Aorta (tissue), 5 donors: ENCODE data around the gene QSOX2. TPM values are rescaled to one million over a fixed set of nuclear protein-coding genes. Genes with fewer than 3 reads are reported as not detected.

Source experiments
- ATAC-seq: fragments of 200-7000 bp; cut with Tn5 transposase; one replicate; pipeline ENCODE4 v1.9.1; 2022; ENCODE audit warnings: moderate library complexity; ENCODE audit not compliant: low FRiP score
- DNase-seq, 2 donors: peaks; one replicate each; pipeline ENCODE4 v3.0.0-alpha.2; 2020
- H3K27ac ChIP-seq, 2 donors: one replicate each; pipeline ENCODE4 v1.5.1; 2013; ENCODE audit warnings: low read length in 2 of 2, mild to moderate bottlenecking in 2 of 2, moderate library complexity in 2 of 2, control low read depth in 1 of 2, inconsistent platforms in 1 of 2, low read depth in 1 of 2
- H3K27me3 ChIP-seq, 2 donors: one replicate each; pipeline ENCODE4 v1.6.1; 2013; ENCODE audit warnings: control low read depth in 1 of 2, low read length in 1 of 2, mild to moderate bottlenecking in 1 of 2, moderate library complexity in 1 of 2; ENCODE audit not compliant: insufficient read depth in 2 of 2, control insufficient read depth in 1 of 2
- H3K36me3 ChIP-seq, 2 donors: one replicate each; pipeline ENCODE4 v1.6.1; 2013; ENCODE audit warnings: control low read depth in 1 of 2, low read length in 1 of 2, mild to moderate bottlenecking in 1 of 2; ENCODE audit not compliant: insufficient read depth in 2 of 2, control insufficient read depth in 1 of 2
- H3K4me1 ChIP-seq, 2 donors: one replicate each; pipeline ENCODE4 v1.6.1; 2013; ENCODE audit warnings: low read length in 2 of 2, control low read depth in 1 of 2, mild to moderate bottlenecking in 1 of 2, moderate library complexity in 1 of 2; ENCODE audit not compliant: insufficient read depth in 2 of 2, control insufficient read depth in 1 of 2
- H3K4me3 ChIP-seq, 2 donors: one replicate each; pipeline ENCODE4 v1.5.1; 2013; ENCODE audit warnings: low read length in 2 of 2, control low read depth in 1 of 2, mild to moderate bottlenecking in 1 of 2
- H3K9me3 ChIP-seq: one replicate; pipeline ENCODE4 v1.6.1; 2013; ENCODE audit warnings: mild to moderate bottlenecking, low read length; ENCODE audit not compliant: control insufficient read depth
- whole genome bisulfite sequencing, 2 donors: extraction: QIAGEN DNeasy Blood & Tissue Kit; methylation state at CpG; one replicate each; pipeline ENCODE4 v1.1.7; 2013; 5-methylcytosine and 5-hydroxymethylcytosine counted together
- intact Hi-C, 2 donors: fragments of 100-400 bp; cut with DNase I; formaldehyde crosslinking; loops; one replicate each; pipeline versions ENCODE4 v1.14.2 to v1.15.0; 2022
- polyA plus RNA-seq, 2 donors: library from polyadenylated mRNA; stranded (reverse); fragments of 200-250 nt; gene quantifications; one replicate each; pipeline ENCODE4 v1.2.3, GENCODE V29; 2013
- total RNA-seq, 2 donors: library from RNA; stranded (reverse); fragmentation: NEBNext Ultra II Directional; extraction: Animal tissue kit (Norgen Biotek cat#: 25700); gene quantifications; one replicate each; pipeline ENCODE4 v1.2.1, GENCODE V29; 2021
- donor health status: healthy with polysubstance abuse.
- donor health status: Bipolar disorder and iron deficiency.
- donor health status: DM: no; HTN: no; CAD: no.
- donor health status: DM: no; HTN: no; CAD: no.
- donor health status: DM: yes; HTN: yes; CAD: no.

The QSOX2 gene
- total and polyA plus RNA-seq, 4 donors: 1.0 to 7.9 (median 6.3) TPM

DNA sequence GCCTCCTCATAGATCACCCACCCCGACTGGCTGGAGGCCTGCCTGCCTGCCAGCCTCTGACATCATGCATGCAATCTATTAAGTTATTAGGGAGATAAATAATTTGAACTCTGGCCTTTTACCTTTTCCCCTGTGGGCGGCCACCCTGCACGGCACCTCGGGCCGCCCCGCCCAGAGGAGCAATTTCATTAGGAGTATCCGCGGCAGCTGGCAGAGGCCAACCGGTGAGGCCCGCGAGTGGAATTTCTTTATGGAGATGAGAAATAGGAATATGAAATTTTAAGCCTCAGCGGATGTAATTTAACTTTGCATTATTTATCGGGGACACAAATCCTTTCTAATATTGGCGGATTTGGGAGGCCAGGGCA lies 63.2 kb downstream of the QSOX2 start:
- no peak for DNase-seq
- H3K36me3 ChIP-seq: no peaks in the 10 kb centered on the region
- intact Hi-C loops: no loop called here
- no peaks in the 10 kb centered on the region for H3K4me1 ChIP-seq
- no peaks in the 10 kb centered on the region for H3K27me3 ChIP-seq
- WGBS, 2 donors: 85 to 86% methylated on average over 14 of the region's 14 CpGs
- no peak for ATAC-seq
- H3K9me3 ChIP-seq: no peaks in the 10 kb centered on the region
- H3K27ac ChIP-seq: no peak overlapping the region
- no peak overlapping the region for H3K4me3 ChIP-seq

DNA sequence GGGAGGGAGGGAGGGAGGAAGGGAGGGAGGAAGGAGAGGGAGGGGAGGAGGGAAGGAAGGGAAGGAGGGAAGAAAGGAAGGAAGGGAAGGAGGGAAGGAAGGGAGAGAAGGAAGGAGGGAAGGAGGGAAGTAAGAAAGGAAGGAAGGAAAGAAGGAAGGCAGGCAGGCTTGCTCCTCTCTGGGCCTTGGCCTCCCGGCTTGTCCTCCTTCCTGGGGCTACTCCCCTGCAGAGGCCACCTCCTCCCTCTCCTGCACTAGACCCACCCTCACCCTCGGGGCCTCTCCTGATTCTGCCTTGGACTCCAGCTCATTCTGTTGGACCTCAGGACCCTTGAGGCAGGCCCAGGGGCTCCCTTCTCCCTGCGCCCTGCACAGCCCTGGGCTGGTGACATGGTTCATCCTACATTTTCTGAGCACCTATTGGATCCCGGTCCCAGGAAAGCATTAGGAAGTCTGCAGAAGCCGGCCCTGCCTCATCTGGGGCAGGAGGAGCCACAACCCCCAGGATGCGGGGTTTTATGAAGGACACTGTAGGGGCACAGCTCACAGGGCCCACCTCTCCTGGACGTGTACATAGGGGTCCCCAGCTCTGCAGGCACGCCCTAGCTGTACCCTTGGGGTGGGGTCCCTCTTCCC lies 63.7 kb downstream of the QSOX2 start:
- intact Hi-C loops: no loop called here
- Histone ChIP-seq H3K36me3 (no peaks in the 10 kb centered on the region), H3K27me3 (no peaks in the 10 kb centered on the region), H3K9me3 (no peaks in the 10 kb centered on the region), H3K27ac (no peak overlapping the region), H3K4me1 (no peaks in the 10 kb centered on the region), H3K4me3 (no peak overlapping the region)
- no peak for ATAC-seq
- DNase-seq: no peak
- 80 to 89% methylated on average over 7 to 8 of the region's 8 CpGs for WGBS, 2 donors

DNA sequence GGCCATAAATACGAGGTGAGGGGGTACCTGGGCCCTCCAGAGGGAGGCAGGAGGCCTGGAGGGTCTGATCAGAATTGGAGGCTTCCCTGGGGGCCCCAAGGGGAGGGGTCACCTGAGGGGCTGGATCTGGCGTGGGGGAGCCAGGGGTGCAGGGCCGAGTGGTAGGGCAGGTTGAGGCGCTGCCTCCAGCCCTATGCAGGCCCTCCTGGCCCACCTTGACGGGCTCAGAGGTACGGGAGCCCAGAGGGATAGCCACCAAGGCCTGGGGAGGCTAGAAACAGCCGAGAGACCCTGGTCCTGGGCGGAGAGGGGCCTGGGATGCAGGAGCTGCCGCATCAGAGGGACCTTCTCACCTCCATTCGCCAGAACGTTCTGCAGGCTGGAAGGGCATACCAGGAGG lies 65.0 kb downstream of the QSOX2 start:
- DNase-seq (no peak), ATAC-seq (no peak)
- intact Hi-C loops: no loop called here
- no peak overlapping the region for H3K4me3 ChIP-seq
- no peaks in the 10 kb centered on the region for H3K36me3 ChIP-seq
- no peak overlapping the region for H3K27ac ChIP-seq
- H3K9me3 ChIP-seq: no peaks in the 10 kb centered on the region
- no peaks in the 10 kb centered on the region for H3K4me1 ChIP-seq
- no peaks in the 10 kb centered on the region for H3K27me3 ChIP-seq
- WGBS, 2 donors: 91 to 94% methylated on average over 11 of the region's 11 CpGs

DNA sequence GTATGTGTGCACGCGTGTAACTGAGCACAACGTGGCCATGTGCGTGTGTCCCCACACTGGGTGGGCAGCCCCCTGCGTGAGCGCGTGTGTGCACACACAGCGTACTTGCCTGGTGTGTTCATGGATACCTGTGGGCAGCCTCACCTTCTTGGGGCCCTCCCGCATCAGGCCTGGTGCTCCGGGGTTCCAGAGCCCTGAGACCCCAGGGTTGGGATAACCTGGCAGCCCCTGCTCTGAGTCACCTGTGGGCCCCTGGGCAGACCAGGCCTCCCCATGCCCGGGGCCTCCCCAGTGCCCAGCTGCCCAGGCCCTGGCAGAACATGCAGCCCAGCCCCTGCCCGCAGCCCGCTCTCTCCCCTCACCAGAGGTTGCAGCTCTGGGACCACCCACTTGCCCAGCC lies 65.9 kb downstream of the QSOX2 start:
- no peaks in the 10 kb centered on the region for H3K27me3 ChIP-seq
- H3K4me3 ChIP-seq: no peak overlapping the region
- H3K4me1 ChIP-seq: no peaks in the 10 kb centered on the region
- no peak for ATAC-seq
- no peaks in the 10 kb centered on the region for H3K9me3 ChIP-seq
- H3K36me3 ChIP-seq: no peaks in the 10 kb centered on the region
- WGBS, 2 donors: 95 to 98% methylated on average over 13 of the region's 13 CpGs
- no peak for DNase-seq
- intact Hi-C loops: loop anchor here in 1 of 2 donors (10.0 kb wide), 1 partner anchor 105 kb away; no protein-coding TSS in a partner anchor
- H3K27ac ChIP-seq: no peak overlapping the region

DNA sequence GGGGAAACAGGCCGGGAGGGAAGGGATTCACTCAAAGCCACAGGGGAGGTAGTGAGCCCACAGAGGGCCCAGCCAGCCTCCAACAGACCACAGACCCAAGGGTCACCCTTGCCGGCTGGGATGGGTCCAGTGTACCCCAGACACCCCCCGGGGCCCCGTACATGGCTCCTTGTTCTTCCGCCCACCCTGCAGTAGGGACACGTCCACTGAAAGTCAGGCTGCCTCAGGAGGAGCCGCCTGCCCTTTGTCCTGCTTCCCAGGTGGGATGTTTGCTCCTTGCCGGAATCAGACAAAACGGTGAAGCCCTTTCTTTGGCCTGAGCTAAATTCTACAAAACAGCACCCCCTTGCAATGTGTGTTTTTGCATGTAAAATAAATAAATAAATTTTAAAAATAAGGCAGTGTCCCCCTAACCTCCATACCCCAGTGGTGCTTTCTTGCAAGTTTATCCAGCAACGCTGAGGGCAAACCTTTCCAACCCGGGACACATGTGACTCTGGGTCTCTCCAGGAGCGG lies 66.5 kb downstream of the QSOX2 start:
- Histone ChIP-seq H3K4me3 (no peak overlapping the region), H3K27ac (no peak overlapping the region), H3K9me3 (no peaks in the 10 kb centered on the region), H3K36me3 (no peaks in the 10 kb centered on the region), H3K27me3 (no peaks in the 10 kb centered on the region), H3K4me1 (no peaks in the 10 kb centered on the region)
- no peak for ATAC-seq
- 82 to 86% methylated on average over 12 of the region's 12 CpGs for WGBS, 2 donors
- DNase-seq: no peak
- intact Hi-C loops: loop anchor here in 1 of 2 donors (10.0 kb wide), 1 partner anchor 106 kb away; no protein-coding TSS in a partner anchor

DNA sequence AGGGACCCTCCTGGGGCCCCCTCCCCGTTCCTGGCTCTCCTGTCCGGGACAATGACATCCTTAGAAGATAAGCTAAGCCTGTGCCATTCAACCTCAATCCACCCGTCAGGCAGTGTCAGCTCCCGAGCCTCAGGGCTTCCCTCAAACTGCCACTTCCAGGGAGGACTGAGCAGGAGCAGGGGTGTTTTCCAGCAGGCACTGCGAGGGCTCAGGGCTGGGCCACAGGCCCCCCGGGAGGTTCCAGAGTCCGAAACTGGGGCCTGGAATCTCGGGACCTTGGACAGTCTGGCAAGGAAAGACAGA lies 66.9 kb downstream of the QSOX2 start:
- no peaks in the 10 kb centered on the region for H3K4me1 ChIP-seq
- no peaks in the 10 kb centered on the region for H3K9me3 ChIP-seq
- DNase-seq (no peak), ATAC-seq (no peak)
- no peaks in the 10 kb centered on the region for H3K27me3 ChIP-seq
- H3K4me3 ChIP-seq: no peak overlapping the region
- intact Hi-C loops: loop anchor here in 1 of 2 donors (10.0 kb wide), 1 partner anchor 106 kb away; no protein-coding TSS in a partner anchor
- WGBS, 2 donors: 68 to 70% methylated on average over 8 of the region's 8 CpGs
- no peaks in the 10 kb centered on the region for H3K36me3 ChIP-seq
- H3K27ac ChIP-seq: no peak overlapping the region

DNA sequence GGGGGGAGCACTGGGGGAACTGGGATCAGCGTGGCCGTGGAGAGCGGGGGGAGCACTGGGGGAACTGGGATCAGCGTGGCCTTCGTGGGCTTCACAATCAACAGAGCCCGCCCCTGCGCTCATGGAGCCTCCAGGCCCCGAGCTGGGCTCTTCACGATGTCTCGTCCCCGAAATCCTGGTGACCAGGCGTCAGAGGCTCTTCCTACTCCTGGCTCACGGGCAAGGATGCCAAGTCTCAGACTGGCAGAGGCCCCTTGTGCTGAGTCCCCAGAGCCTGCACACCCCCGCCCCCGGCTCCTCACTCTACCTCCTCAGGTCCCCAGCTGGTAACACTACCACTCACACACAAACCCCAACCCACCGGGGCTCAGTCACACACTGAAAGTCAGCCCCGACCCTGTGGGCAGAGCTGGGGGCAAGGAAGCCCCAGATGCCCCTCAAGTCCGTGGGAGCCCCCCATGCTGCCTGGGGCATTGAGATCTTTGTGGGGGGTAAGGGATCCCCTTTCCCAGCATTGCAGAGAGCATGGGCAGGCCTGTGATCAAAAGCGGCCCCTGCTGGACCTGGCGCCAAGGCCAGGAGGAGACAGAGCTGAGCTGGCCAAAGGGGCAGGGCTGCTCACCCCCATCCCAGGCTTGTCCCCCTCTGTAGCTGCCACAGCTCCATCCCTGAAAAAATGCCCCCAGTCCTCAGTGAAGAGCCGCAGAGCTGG lies 67.4 kb downstream of the QSOX2 start:
- intact Hi-C loops: loop anchor here in 1 of 2 donors (10.0 kb wide), 1 partner anchor 107 kb away; no protein-coding TSS in a partner anchor
- Histone ChIP-seq H3K27ac (no peak overlapping the region), H3K27me3 (no peaks in the 10 kb centered on the region), H3K9me3 (no peaks in the 10 kb centered on the region), H3K4me3 (no peak overlapping the region), H3K36me3 (no peaks in the 10 kb centered on the region), H3K4me1 (no peaks in the 10 kb centered on the region)
- WGBS, 2 donors: 68 to 76% methylated on average over 19 to 21 of the region's 21 CpGs
- DNase-seq (no peak), ATAC-seq (no peak)

DNA sequence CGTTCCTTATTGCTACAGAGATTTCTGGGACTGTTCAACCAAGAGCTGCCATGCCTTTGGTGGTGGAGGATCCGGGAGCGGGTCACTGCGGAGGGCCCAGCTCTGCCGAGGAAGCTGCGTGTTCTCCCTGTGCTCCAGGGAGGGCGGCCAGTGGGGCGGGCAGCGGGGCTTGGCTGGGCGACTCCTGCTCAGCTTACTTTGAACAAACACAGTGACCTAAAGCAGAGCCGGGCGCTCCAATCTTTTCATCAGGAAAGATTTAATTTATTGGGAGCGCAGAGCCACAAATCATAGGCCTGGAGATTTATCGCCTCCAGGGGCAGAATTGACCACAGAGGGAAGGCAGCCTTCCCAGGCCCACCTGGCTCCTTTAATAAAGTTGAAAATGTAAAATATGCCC lies 68.4 kb downstream of the QSOX2 start:
- WGBS, 2 donors: 6 to 21% methylated on average over 14 of the region's 14 CpGs
- no peaks in the 10 kb centered on the region for H3K27me3 ChIP-seq
- H3K27ac ChIP-seq: no peak overlapping the region
- H3K9me3 ChIP-seq: no peaks in the 10 kb centered on the region
- no peak for ATAC-seq
- H3K4me3 ChIP-seq: no peak overlapping the region
- DNase-seq: no peak
- H3K4me1 ChIP-seq: no peaks in the 10 kb centered on the region
- intact Hi-C loops: loop anchor here in 1 of 2 donors (10.0 kb wide), 1 partner anchor 108 kb away; no protein-coding TSS in a partner anchor
- H3K36me3 ChIP-seq: no peaks in the 10 kb centered on the region
